ENCODE data around the gene DAO.
"Not testable (repeated sequence)": the region's sequence is repeated elsewhere in the genome, so short reads cannot be mapped to it uniquely, and the experiment has no call there.

The DAO gene

DNA sequence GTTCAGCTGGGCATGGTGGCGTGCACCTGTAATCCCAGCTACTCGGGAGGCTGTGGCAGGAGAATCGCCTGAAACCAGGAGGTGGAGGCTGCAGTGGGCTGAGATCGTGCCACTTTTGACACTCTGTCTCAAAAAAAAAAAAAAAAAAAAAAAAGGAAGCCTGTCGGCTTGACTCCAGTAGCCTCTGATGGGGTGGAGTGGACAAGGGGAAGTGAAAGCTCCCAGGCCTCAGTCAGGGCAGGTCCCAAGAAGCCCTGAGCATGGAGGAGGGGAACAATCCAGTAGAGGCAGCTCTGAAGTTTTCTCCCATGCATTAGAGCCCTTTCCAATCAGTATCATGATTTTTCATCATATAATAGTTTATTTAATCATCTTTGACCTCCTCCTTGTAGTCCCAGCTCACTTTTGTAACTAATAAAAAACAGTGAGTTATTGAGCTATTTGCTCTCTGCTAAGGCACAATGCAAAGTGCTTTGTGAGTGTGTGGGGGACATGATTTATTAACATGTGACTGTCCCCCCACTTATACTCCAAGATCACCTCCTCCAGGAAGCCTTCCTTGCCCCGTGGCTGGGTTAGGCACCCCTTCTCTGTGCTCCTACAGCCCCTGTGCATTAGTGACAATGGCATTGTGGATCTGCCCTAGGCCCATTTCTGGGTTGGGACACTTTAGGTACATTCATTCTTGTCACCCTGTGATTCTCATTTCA lies 17.9 kb upstream of the DAO start:
- DNase-seq (ENCODE audit: extremely low read depth, low read depth), result no peak
- TF ChIP-seq, protein P1, sequence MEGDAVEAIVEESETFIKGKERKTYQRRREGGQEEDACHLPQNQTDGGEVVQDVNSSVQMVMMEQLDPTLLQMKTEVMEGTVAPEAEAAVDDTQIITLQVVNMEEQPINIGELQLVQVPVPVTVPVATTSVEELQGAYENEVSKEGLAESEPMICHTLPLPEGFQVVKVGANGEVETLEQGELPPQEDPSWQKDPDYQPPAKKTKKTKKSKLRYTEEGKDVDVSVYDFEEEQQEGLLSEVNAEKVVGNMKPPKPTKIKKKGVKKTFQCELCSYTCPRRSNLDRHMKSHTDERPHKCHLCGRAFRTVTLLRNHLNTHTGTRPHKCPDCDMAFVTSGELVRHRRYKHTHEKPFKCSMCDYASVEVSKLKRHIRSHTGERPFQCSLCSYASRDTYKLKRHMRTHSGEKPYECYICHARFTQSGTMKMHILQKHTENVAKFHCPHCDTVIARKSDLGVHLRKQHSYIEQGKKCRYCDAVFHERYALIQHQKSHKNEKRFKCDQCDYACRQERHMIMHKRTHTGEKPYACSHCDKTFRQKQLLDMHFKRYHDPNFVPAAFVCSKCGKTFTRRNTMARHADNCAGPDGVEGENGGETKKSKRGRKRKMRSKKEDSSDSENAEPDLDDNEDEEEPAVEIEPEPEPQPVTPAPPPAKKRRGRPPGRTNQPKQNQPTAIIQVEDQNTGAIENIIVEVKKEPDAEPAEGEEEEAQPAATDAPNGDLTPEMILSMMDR (IDR thresholded peaks at IDR 0.05; ENCODE audit: low read depth, low read length), result no peak

DNA sequence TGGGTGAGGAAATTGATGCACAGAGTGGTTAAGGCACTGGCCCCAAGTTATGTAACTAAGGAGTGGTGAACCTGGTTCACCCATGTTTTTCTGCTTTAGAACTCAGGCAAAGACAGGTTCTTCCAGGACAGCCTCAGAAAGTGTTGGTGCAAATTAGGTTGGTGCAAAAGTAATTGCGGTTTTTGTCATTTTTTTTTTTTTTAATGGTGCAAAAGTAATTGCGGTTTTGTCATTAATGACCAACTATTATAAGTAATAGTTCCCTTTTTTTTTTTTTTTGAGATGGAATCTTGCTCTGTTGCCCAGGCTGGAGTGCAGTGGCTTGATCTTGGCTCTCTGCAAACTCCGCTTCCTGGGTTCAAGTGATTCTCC lies 17.3 kb upstream of the DAO start:
- TF ChIP-seq, protein P1 (IDR thresholded peaks at IDR 0.05; ENCODE audit: low read depth, low read length), result no peak
- DNase-seq (ENCODE audit: extremely low read depth, low read depth), result no peak

DNA sequence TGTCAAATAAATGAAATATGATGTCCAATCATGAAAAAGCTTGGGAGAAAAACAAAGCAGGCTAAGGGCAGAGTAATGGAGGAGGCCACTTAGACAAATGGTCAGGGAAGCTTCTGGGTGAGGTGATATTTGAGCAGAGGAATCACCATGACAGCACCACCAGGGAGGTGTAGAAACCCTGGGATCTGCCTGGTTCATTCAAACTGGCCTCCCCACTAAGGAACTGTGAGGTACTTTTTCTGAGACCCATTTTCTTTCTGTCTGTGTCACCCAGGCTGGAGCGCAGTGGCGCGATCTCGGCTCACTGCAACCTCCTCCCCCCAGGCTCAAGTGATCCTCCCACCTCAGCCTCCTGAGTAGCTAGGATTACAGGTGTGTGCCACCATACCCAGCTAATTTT lies 14.7 kb upstream of the DAO start:
- TF ChIP-seq, protein P1 (IDR thresholded peaks at IDR 0.05; ENCODE audit: low read depth, low read length), result no peak
- DNase-seq (ENCODE audit: extremely low read depth, low read depth), result no peak

DNA sequence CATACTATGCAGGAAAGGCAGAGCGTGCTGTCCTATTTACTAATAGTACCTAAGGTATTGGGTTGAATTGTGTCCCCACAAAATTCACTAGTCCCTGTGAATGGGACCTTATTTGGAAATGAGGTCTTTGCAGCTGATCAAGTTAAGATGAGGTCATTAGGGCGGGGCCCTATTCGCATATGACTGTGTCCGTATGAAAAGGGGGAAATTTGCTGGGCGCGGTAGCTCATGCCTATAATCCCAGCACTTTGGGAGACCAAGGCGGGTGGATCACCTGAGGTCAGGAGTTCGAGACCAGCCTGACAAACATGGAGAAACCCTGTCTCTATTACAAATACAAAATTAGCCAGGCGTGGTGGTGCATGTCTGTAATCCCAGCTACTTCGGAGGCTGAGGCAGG lies 13.8 kb upstream of the DAO start:
- DNase-seq (ENCODE audit: extremely low read depth, low read depth), result not testable (repeated sequence)

DNA sequence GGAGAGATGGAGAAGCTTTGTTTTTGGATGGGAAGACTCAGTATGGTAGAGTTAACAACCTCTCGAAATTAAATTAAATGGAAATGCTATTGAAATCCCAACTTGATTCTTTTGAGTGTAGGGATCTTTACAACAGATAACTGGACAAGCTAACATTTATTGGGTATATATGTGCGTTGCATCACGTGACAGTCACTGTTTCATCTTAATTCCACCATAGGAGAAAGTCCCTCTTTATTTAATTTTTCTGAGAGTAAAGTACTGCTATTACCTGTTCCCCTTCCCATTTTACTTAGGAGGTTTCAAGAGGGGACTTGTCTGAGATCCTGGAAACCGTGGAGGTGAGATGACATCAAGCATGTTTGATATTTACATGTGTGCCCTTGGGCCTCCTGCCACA lies 11.1 kb upstream of the DAO start:
- TF ChIP-seq, protein P1 (IDR thresholded peaks at IDR 0.05; ENCODE audit: low read depth, low read length), result no peak
- DNase-seq (ENCODE audit: extremely low read depth, low read depth), result no peak

DNA sequence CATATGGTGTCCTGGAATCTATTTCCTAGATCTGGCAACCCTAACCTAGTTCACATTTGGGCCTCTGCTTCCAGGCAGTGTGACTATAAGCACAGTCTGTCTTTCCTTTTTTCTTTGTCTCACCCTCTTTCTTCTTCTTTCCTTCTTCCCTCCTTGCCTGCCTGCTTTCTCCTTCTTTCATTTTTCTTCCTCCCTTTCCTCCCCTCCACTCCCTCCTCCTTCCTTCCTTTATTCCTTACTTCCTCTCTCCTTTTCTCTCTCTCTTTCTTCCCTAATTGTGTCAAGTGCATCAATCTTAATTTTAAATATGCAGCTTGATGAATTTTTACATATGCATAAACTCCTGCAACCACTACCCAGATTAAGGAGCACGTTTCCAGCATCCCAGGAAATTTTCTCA lies 4.6 kb upstream of the DAO start:
- TF ChIP-seq, protein P1 (IDR thresholded peaks at IDR 0.05; ENCODE audit: low read depth, low read length), result no peak
- DNase-seq (ENCODE audit: extremely low read depth, low read depth), result no peak

DNA sequence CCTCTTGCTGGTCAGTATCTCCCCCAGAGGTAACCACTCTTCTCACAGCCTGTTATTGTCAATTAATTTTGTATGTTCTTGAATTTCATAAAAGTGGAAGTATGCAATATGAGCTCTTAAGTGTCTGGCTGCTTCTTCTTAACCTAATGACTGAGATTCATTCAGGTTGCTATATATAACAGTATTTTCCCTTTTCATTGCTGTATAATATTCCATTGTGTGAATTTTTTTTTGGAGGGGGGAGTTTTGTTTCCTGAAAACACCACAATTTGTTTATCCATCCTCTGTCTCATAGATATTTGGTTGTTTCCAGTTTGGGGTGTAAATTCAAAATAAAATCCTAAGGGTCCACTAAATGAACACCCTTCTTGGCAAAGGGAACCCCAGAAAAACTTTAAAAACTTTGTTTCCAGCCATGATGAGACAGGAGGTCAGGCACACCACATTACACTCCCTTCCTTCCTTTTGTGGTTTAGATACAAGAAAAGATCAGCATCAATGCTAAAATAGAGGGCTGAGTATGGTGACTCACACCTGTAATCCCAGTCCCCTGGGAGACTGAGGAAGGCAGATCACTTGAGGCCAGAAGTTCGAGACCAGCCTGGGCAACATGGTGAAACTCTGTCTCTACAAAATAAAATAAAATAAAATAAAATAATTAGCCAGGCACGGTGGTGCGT lies 4.1 kb upstream of the DAO start:
- DNase-seq (ENCODE audit: extremely low read depth, low read depth), result no peak
- TF ChIP-seq, protein P1 (IDR thresholded peaks at IDR 0.05; ENCODE audit: low read depth, low read length), result no peak

DNA sequence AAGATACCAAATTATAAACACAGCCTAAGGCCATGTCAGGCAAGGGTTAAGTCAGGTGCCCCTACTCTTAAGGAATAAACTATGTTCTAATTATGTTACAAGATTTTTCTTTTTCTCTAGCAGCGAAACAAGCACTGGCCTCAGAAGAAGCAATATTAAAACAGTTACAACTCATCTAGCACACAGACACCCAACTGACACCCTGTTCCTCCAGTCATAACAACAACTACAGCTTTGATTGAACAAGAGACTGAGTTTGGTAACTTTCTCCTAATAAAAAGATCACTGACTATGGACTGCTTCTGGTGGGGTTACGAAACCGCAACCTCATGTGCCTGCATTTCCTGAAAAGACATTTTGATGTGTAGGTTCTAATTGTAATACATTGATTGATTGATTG lies 3.3 kb upstream of the DAO start:
- no peak for DNase-seq (ENCODE audit: extremely low read depth, low read depth)
- TF ChIP-seq, protein P1 (IDR thresholded peaks at IDR 0.05; ENCODE audit: low read depth, low read length), result no peak

All from AG09319 (cell line).